H9 (cell line): Measurements from ENCODE around the gene ZDHHC3. TPM values are rescaled to one million over a fixed set of nuclear protein-coding genes. Genes with fewer than 3 reads are reported as not detected.

Source experiments
- DNase-seq: peaks from one replicate; pipeline ENCODE4 v3.0.0-alpha.2; 2017
- H2AFZ ChIP-seq: one replicate; pipeline ENCODE4 v1.6.1; 2013; ENCODE audit warnings: mild to moderate bottlenecking, low read length, control low read depth, moderate library complexity
- H2AK5ac ChIP-seq: 2 replicates; pipeline ENCODE4 v1.6.1; 2013; ENCODE audit warnings: low read length, control low read depth, mixed read lengths; ENCODE audit not compliant: insufficient read length
- H2BK120ac ChIP-seq: one replicate; pipeline ENCODE4 v1.6.1; 2013; ENCODE audit warnings: low read depth, mild to moderate bottlenecking, low read length, control low read depth, inconsistent platforms; ENCODE audit not compliant: poor library complexity, severe bottlenecking
- H2BK12ac ChIP-seq: 2 replicates; pipeline ENCODE4 v1.6.1; 2013; ENCODE audit warnings: low read length, control low read depth, mixed read lengths, low read depth; ENCODE audit not compliant: insufficient read length
- H2BK15ac ChIP-seq: 2 replicates; pipeline ENCODE4 v1.6.1; 2013; ENCODE audit warnings: low read depth, low read length, control low read depth
- H2BK20ac ChIP-seq: one replicate; pipeline ENCODE4 v1.6.1; 2013; ENCODE audit warnings: low read depth, mild to moderate bottlenecking, low read length, control low read depth, inconsistent platforms; ENCODE audit not compliant: poor library complexity, severe bottlenecking
- H2BK5ac ChIP-seq: 2 replicates; pipeline ENCODE4 v1.6.1; 2013; ENCODE audit warnings: low read length, control low read depth, mixed read lengths; ENCODE audit not compliant: insufficient read length
- H3K14ac ChIP-seq: 2 replicates; pipeline ENCODE4 v1.6.1; 2013; ENCODE audit warnings: low read length, control low read depth; ENCODE audit not compliant: insufficient read depth
- H3K18ac ChIP-seq: 2 replicates; pipeline ENCODE4 v1.6.1; 2013; ENCODE audit warnings: low read depth, mild to moderate bottlenecking, mixed read lengths, low read length, control low read depth; ENCODE audit not compliant: insufficient read length
- H3K23ac ChIP-seq: 2 replicates; pipeline ENCODE4 v1.6.1; 2013; ENCODE audit warnings: low read length, control low read depth, mixed read lengths, low read depth; ENCODE audit not compliant: insufficient read length
- H3K23me2 ChIP-seq: 2 replicates; pipeline ENCODE4 v1.6.1; 2013; ENCODE audit warnings: low read depth, mild to moderate bottlenecking, mixed read lengths, low read length, control low read depth; ENCODE audit not compliant: insufficient read length, poor library complexity, severe bottlenecking
- H3K27ac ChIP-seq: 2 replicates; pipeline ENCODE4 v1.5.1; 2013; ENCODE audit warnings: low read length, control low read depth, mixed read lengths, low read depth; ENCODE audit not compliant: insufficient read length
- H3K27me3 ChIP-seq: 2 replicates; pipeline ENCODE4 v1.6.1; 2013; ENCODE audit warnings: low read length, control low read depth, inconsistent platforms; ENCODE audit not compliant: insufficient read depth
- H3K4ac ChIP-seq: 2 replicates; pipeline ENCODE4 v1.6.1; 2013; ENCODE audit warnings: low read depth, mild to moderate bottlenecking, control low read depth, inconsistent platforms, low read length, moderate library complexity
- H3K4me1 ChIP-seq: 2 replicates; pipeline ENCODE4 v1.6.1; 2013; ENCODE audit warnings: low read length, control low read depth, inconsistent platforms; ENCODE audit not compliant: insufficient read depth
- H3K4me2 ChIP-seq: 2 replicates; pipeline ENCODE4 v1.6.1; 2013; ENCODE audit warnings: low read length, control low read depth, mixed read lengths; ENCODE audit not compliant: insufficient read length, insufficient read depth
- H3K56ac ChIP-seq: 2 replicates; pipeline ENCODE4 v1.6.1; 2013; ENCODE audit warnings: low read depth, mild to moderate bottlenecking, mixed read lengths, low read length, control low read depth; ENCODE audit not compliant: insufficient read length
- H3K79me1 ChIP-seq: 2 replicates; pipeline ENCODE4 v1.6.1; 2013; ENCODE audit warnings: low read depth, mild to moderate bottlenecking, moderate library complexity, low read length, control low read depth, inconsistent platforms; ENCODE audit not compliant: insufficient read depth, poor library complexity, severe bottlenecking
- H3K79me2 ChIP-seq: 2 replicates; pipeline ENCODE4 v1.6.1; 2013; ENCODE audit warnings: low read length, control low read depth, inconsistent platforms; ENCODE audit not compliant: insufficient read depth
- H3K9ac ChIP-seq: 2 replicates; pipeline ENCODE4 v1.6.1; 2013; ENCODE audit warnings: low read length, control low read depth, mixed read lengths; ENCODE audit not compliant: insufficient read length; ENCODE audit errors: extremely low read depth
- H3K9me3 ChIP-seq: one replicate; pipeline ENCODE4 v1.6.1; 2013; ENCODE audit warnings: low read depth, low read length, inconsistent platforms; ENCODE audit not compliant: control insufficient read depth
- H3T11ph ChIP-seq: one replicate; pipeline ENCODE4 v1.6.1; 2013; ENCODE audit warnings: mild to moderate bottlenecking, low read length, control low read depth, inconsistent platforms
- H4K20me1 ChIP-seq: one replicate; pipeline ENCODE4 v1.6.1; 2013; ENCODE audit not compliant: control insufficient read depth, insufficient read length, insufficient read depth
- H4K5ac ChIP-seq: 2 replicates; pipeline ENCODE4 v1.6.1; 2013; ENCODE audit warnings: low read depth, mild to moderate bottlenecking, mixed read lengths, low read length, control low read depth; ENCODE audit not compliant: insufficient read length
- H4K8ac ChIP-seq: replicated peaks from 2 replicates; pipeline ENCODE4 v1.6.1; 2013; ENCODE audit warnings: low read length, control low read depth, mixed read lengths, low read depth; ENCODE audit not compliant: insufficient read length
- H4K91ac ChIP-seq: 2 replicates; pipeline ENCODE4 v1.6.1; 2013; ENCODE audit warnings: low read depth, mild to moderate bottlenecking, moderate library complexity, mixed read lengths, low read length, control low read depth; ENCODE audit not compliant: insufficient read length
- H3K27ac Mint-ChIP-seq, 3 experiments: 2 replicates in 2 of 3; 3 replicates in 1 of 3; pipeline ENCODE4 v1.8.0; 2020 to 2021; ENCODE audit warnings: mixed read lengths in 3 of 3, mild to moderate bottlenecking in 1 of 3, moderate library complexity in 1 of 3
- H3K27me3 Mint-ChIP-seq: 2 replicates; pipeline ENCODE4 v1.8.0; 2021; ENCODE audit warnings: low read depth, mild to moderate bottlenecking, moderate library complexity, mixed read lengths
- H3K36me3 Mint-ChIP-seq, 3 experiments: 2 replicates in 2 of 3; 3 replicates in 1 of 3; pipeline ENCODE4 v1.8.0; 2020 to 2021; ENCODE audit warnings: low read depth in 3 of 3, mixed read lengths in 3 of 3; ENCODE audit not compliant: insufficient read depth in 1 of 3
- H3K4me1 Mint-ChIP-seq, 2 experiments: 2 replicates each; pipeline ENCODE4 v1.8.0; 2020; ENCODE audit warnings: mixed read lengths in 2 of 2
- H3K4me3 Mint-ChIP-seq, 2 experiments: 2 replicates in 1 of 2; 3 replicates in 1 of 2; pipeline ENCODE4 v1.8.0; 2020 to 2021; ENCODE audit warnings: mild to moderate bottlenecking in 2 of 2, mixed read lengths in 2 of 2, moderate library complexity in 1 of 2
- H3K9me3 Mint-ChIP-seq, 2 experiments: 2 replicates in 1 of 2; 3 replicates in 1 of 2; pipeline ENCODE4 v1.8.0; 2020; ENCODE audit warnings: mild to moderate bottlenecking in 2 of 2, mixed read lengths in 2 of 2, moderate library complexity in 1 of 2
- CTCF ChIP-seq: fragments of 200-600 bp; sonication (generic); conservative IDR thresholded peaks from 3 replicates; pipeline ENCODE4 v1.8.0; 2021; ENCODE audit warnings: antibody characterized with exemption, mild to moderate bottlenecking
- WGBS: extraction: QIAGEN DNeasy Blood & Tissue Kit; methylation state at CpG from one replicate; pipeline ENCODE4 v1.1.7; 2013; ENCODE audit warnings: missing lambda C conversion rate, low lambda C conversion rate, mixed read lengths; ENCODE audit not compliant: insufficient read length; ENCODE audit errors: extremely low coverage; 5-methylcytosine and 5-hydroxymethylcytosine counted together
- total RNA-seq: library from RNA; stranded (reverse); gene quantifications from 2 replicates; pipeline ENCODE4 v1.2.1, GENCODE V29; 2021

Gene ZDHHC3
- total RNA-seq, 1 experiment from 2014 or later: 71.3 TPM

GRCh38 chr3:45017821-45018220 is 41.8 kb upstream of the ZDHHC3 start:
- Histone ChIP-seq H3K4ac (no peak overlapping the region), H3K14ac (no peak overlapping the region), H4K91ac (no peak overlapping the region), H3K23ac (no peak overlapping the region), H3K9ac (no peak overlapping the region), H2AFZ (no peak overlapping the region), H3K27ac (no peak overlapping the region), H3K23me2 (no peaks in the 10 kb centered on the region), H3K18ac (no peak overlapping the region), H4K5ac (no peak overlapping the region), H3K4me1 (no peaks in the 10 kb centered on the region), H3K79me1 (no peaks in the 10 kb centered on the region), H2BK120ac (no peak overlapping the region), H2BK15ac (no peak overlapping the region), H2BK20ac (no peak overlapping the region), H3K56ac (no peak overlapping the region), H3T11ph (no peak overlapping the region), H3K27me3 (no peaks in the 10 kb centered on the region), H4K8ac (no peak overlapping the region), H3K4me2 (no peak overlapping the region), H2BK12ac (no peak overlapping the region), H4K20me1 (no peaks in the 10 kb centered on the region), H3K79me2 (no peaks in the 10 kb centered on the region), H2BK5ac (no peak overlapping the region), H3K9me3 (no peaks in the 10 kb centered on the region), H2AK5ac (no peak overlapping the region)
- no peak for TF ChIP-seq CTCF
- H3K27me3 Mint-ChIP-seq: peaks cover 2% of the 10 kb centered on the region; the same call in 1 of the 2 replicates
- H3K27ac Mint-ChIP-seq: peak overlapping the region in 1 of 3 experiments; percentile 63; a peak in 2 of 7 replicates
- no peaks in the 10 kb centered on the region for H3K9me3 Mint-ChIP-seq
- peaks cover 8 to 9% (median 9%) of the 10 kb centered on the region in 3 experiments for H3K36me3 Mint-ChIP-seq
- WGBS: no CpG with 5 or more reads among the region's 5 CpGs
- peaks cover 16 to 20% of the 10 kb centered on the region in 2 experiments for H3K4me1 Mint-ChIP-seq
- no peak overlapping the region for H3K4me3 Mint-ChIP-seq
- no peak for DNase-seq
